ELR (cell line): Measurements from ENCODE around the gene TMEM82.
A peak's percentile ranks its signal among the peaks of the same experiment; 100 is the strongest.

Experiments used
- DNase-seq: peaks from one replicate; pipeline ENCODE4 v3.0.0-alpha.2; 2015; ENCODE audit warnings: low read depth

Gene TMEM82

DNA sequence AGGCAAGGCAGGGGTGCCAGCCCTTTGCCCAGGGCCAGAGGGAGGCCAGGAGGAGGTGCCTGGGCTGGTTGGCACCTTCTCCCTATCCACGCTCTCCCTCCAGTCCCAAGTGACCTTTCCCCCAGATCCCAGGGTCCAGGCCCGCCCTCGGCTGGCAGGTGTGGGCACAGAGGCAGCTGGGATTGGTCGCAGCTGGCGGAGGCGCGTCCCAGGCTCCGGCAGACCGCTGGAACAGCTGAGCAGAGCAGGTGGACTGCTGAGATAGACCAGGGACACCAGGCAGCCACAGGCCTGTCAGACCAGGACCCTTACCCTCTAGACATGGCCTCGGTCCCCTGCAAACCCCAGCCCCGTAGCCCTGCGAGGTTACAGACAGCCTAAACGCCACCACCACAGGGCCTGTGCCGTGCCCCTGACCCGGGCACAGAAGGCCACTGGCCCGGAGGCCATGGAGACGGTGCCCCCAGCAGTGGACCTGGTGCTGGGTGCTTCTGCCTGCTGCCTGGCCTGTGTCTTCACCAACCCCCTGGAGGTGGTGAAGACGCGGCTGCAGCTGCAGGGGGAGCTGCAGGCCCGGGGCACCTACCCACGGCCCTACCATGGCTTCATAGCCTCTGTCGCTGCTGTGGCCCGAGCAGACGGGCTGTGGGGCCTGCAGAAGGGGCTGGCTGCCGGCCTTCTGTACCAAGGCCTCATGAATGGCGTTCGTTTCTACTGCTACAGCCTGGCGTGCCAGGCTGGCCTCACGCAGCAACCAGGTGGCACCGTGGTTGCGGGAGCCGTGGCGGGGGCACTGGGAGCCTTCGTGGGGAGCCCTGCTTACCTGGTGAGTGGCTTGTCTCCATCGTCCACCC is 6.0 kb upstream of the TMEM82 start, which contains the start of gene SLC25A34:
Gene SLC25A34 (plus strand): TSS at position 221 of the 854 bp plus-strand sequence. CDS start 228 bp downstream, at position 449.
- no peak for DNase-seq

DNA sequence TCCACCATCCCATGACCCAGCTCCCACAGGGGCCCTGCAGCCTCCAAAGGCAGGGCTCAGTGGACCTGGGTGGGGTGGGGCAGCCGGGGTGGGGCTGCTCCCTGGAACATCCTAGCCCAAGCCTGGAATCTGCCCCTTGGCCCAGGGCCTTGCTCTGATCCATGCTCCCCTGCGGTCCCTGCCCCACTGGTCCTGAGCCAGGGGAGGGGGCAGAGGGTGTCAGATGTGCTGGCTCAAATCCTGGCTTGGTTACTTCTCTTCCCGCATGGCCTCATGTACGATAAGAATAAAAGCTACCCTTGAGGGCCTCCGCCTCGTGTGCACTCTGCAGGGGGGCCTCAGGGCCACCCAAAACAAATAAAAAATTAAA is 5.4 kb upstream of the TMEM82 start:
- DNase-seq, result no peak

DNA sequence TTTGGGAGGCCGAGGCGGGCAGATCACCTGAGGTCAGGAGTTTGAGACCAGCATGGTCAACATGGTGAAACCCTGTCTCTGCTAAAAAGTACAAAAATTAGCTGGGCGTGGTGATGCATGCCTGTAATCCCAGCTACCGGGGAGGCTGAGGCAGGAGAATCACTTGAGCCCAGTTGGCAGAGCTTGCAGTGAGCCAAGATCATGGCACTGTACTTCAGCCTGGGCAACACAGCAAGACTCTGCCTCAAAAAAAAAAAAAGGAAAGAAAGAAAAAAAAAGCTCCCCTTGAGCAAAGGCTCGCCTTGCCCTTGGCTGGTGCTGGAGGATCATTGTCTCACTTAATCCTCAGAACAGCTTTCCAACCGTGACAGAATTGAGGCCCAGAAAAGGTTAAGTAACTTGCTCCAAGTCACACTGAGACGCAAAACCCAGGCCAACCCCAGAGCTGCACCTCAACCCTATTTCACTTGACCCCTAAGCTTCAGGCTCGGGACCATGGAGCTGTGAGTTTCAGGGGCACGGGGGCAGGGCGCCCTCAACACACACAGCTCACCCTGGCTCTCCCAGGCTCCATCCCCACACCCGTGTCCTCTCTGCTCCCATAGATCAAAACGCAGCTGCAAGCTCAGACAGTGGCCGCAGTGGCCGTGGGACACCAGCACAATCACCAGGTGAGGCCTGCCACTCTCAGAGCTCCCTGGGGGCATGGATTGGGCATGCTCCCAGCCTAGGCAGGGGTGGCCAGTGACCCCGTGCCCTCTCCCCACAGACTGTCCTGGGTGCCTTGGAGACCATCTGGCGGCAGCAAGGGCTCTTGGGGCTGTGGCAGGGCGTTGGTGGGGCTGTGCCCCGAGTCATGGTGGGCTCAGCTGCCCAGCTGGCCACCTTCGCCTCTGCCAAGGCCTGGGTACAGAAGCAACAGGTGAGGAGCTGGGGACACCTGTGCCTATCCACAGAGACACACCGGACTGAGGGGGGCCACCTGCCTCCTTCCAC is 4.7 kb upstream of the TMEM82 start:
- DNase-seq, result no peak

DNA sequence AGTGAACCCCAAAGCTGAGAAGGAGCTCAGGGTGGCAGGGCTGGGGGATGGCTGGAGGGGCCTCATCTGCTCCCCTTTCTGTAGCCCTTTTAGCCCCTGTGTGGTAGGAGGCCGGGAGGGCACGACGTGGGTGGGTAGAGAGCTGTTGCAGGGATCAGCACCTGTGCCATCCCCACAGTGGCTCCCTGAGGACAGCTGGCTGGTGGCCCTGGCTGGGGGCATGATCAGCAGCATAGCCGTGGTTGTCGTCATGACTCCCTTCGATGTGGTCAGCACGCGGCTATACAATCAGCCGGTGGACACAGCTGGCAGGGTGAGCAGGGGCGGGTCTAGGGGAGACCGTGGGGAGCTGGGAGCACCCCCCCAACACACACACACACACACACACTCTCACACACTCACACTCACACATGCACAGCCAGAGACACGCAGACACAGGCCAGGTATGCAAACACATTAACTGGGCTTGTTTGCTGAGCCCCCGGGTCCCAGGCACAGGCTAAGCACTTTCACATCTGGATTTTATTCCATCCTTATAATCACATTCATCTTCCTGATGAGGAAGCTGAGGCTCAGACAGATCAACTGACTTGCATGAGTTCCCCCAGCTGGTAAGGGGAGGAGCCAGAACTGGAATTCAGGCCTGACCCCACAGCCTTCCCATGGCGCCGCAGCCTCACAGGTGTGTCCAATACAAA is 3.7 kb upstream of the TMEM82 start:
- no peak for DNase-seq

DNA sequence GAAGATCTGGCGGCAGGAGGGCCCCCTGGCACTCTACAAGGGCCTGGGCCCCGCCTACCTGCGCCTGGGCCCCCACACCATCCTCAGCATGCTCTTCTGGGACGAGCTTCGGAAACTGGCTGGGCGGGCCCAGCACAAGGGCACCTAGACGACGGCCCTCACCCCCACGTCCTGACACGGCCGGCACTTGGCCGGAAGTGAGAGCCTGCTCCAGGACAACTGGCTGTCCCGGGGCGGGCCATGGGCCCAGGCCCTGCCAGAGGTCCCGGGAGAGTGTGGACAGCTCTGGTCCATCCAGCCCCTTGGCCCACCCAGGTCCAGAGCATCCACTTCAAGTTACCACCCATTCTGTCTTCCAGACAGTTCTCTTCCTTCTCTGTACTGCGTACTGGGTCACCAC is 3.0 kb upstream of the TMEM82 start:
- DNase-seq, result no peak

DNA sequence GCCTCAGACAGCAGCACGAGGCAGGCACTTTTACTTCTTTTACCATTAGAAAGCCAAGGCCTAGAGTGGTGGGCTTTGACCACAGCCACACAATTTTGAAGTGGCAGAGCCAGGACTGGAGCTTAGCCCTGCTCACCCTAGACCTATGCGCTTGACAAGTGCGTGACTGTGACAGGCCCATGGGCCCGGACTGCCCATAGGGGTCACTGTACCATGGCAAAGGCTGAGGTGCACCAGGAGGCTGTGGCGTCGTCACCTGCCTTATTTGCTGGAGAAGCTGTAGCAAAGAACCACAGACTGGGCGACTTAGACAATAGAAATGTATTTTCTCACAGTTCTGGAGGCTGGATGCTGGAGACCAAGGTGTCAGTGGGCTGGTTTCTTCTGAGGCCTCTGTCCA is 2.6 kb upstream of the TMEM82 start:
- no peak for DNase-seq

DNA sequence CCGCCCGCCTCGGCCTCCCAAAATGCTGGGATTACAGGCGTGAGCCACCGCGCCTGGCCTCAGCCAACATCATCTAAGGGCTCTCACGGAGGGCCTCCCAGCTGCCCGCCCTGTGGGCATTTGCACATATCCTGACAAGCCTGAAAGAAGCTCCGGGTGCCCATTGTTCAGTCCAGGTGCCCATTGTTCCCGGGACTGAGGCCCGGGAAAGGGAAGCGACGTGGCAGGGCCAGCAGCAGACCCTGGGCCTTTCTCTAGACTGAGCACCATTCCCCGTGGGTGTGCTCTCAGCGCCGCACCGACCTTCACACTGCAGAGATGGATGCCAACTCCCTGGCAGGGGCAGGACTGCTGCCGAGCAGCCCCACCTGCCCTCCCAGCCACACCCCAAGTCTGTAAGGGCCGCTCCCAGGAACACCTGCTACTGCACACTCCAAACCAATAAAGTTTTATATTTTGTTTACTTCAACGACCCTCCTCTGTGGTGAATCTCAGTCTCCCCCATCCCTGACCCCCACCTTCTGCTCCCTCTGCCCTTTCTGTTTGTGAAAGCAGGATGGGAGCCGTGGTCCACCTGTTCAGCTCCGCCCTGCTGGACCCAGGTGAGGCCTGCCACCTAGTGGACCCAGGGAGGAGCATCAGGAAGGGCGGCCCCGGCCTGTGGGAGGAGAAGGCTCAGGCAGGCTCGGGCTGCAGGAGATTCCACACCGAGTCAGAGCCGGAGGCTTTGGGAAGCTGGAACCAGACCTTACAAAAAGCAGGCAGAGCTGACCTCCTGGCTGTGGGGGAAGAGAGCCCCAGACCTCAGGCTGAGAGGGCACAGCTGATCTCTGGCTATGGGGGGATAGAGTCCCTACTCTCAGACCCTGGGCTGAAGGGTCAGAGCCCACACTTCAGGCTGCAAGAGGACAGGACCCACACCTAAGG is 1.1 kb upstream of the TMEM82 start:
- DNase-seq, result peak; percentile 79

DNA sequence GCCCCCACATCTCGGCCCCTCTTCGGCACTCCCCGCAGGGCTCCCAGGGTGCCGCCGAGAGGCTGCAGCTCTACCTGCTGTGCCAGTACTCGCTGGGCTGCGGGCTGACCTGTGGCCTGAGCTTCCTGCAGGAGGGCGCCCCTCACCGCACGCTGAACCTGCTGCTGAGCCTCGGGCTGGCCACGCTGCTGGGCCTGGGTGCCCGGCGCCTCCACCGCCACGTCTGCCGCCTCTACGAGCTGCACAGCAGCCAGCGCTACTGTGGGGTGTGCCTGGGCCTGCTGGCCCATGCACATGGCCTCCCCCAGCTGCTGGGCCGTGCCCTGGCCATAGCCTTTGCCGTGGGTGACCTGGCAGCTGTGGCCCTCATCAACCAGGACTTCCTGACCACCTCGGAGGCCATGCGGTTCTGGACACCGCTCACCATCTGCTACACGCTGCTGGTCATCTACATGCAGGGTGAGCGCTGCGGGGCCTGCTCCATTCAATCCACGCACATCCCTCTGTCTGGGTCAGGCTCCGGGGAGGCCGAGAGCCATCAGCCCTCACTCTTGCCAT is 1.9 kb downstream of the TMEM82 start:
- no peak for DNase-seq

DNA sequence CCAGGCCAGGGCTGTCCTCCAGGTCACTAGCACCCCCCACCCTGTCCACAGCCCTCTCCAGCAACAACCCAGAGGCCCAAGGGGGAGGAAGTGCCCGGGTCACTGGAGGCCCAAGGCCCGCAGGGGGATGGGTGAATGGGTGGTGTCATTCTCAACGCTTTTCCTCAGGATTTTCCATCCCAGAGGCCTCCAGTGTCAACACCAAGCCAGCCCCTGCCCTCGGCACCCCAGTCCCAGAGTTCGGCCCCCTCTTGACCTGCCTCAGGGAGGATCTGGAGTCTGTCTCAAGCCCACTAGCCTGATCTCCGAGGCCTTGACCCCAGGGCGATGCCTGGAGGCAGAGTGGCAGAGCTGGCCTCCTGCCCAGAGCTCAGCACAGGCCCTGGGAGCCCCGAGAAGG is 5.1 kb downstream of the TMEM82 start:
- DNase-seq, result no peak

DNA sequence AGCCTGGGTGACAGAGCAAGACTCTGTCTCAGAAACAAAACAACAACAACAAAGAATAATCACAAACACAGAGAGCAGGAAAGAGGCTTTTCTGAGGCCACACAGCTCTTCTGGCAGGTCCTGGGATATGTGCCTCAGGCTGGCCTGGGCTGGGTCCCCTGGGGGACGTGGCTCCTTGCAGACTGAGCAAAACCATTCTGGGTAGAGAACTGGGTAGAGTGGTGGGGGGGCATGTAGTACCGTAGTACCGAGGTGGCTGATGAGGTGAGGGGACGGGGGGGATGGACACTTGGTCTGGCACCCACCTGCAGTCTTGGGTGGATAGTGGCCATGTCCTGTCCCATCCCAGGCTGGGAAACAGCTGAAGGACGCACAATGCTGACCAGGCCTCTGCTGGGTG is 6.0 kb downstream of the TMEM82 start:
- DNase-seq, result no peak

DNA sequence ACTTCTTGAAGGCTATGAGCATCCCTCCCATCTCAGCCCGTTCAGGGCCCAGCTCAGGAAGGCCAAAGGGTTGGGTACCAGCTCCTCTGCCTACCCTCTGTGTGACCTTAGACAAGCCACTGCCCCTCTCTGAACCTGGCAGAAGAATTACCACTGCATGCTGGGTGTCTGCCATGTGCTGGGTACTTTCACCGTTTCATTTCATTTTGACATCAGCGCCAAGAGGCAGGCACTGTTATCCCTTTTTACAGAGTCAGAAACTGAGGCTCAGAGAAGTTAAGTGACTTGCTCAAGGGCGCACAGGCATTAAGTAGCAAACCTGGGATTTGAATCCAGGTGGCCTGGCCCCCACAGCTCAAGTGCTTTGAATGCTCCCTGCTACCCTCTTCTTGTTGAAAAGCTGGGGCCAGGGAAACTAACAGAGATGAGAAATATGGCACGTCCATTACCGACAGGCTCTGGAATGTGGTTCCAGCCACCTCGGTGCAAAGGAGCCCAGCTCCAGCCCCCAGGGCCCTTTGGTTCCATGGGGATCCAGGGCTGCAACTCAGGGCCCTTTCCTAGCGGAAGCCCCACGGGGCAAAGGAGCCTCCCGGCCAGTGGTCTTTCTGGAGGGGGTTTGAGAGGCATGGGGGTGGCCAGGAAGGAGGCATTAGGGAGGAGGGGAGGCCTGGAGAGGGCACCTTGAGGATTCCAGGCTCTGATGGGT is 6.5 kb downstream of the TMEM82 start:
- no peak for DNase-seq

DNA sequence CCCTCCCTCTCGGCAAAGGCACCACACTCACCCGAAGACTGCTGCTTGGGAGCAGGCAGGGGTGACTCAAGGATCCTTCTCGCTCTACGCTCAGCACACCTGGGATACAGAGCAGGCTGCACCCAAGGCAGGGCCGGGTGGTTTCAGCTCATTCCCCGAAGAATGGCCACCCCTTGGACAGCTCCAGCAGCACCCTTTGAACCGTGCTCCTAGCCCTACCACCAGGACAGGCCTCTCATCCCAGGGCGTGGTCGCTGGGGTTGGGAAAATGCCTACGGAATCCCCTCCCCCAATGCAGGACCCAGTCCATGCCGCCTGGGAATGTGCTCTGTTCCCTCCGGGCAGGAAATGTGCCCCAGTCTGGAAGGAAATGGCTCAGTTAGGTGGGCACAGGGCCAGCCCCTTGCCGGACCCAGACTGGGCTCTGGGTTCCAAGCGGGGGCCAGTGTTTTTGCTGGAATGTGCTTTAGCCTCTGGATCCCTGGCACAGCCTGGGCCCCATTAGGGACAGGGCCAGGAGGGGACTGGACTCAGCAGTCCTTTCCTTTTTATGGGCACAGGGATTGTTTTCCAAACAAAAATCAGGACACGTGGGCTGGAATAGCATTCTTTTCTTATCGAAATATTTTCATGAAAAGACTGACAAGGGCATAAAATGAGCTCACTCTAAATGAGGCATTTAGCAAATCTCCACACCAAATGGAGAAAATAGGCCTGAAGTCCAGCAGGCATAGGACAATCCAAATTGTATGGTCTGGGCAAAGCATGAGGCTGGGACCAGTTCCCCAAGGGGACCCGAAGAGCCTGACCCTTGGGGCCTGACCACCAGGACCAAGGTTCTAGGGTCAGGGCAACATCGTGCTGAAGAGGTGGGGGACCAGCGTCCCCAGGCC is 7.3 kb downstream of the TMEM82 start:
- DNase-seq, result peak; percentile 55

DNA sequence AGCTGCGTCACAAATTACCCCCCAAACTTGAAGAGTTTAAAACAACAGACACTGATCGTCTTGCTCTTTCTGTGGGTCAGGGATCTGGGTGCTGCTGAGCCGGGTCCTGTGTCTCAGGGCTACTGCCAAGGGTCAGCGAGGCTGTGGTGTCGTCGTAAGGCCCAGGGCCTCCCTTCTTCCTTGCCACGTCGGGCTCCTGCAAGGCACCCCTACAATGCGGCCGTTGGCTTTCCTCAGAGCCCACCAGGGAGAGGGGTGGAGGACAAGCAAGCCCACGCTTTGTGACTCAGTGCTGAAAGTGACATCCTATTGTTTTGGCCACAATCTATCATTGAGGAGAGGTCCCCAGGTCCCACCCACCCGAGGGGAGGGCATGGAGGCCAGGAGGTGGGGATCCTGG is 8.6 kb downstream of the TMEM82 start:
- DNase-seq, result no peak

DNA sequence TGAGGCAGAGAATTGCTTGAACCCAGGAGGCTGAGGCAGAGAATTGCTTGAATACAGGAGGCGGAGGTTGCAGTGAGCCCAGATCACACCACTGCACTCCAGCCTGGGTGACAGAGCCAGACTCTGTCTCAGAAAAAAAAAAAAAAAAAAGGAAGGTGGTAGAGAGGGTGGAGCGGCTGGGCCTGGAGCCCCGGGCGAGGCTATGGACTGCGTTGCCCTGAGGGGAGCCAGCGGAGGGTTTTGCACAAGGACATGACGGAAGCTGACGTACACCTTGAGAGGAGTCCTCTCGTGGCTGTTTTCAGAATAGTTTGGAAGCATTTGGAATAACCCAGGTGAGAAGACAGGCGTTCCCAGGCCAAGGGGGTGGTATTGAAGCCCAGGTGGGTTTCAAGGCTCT is 9.4 kb downstream of the TMEM82 start:
- no peak for DNase-seq

DNA sequence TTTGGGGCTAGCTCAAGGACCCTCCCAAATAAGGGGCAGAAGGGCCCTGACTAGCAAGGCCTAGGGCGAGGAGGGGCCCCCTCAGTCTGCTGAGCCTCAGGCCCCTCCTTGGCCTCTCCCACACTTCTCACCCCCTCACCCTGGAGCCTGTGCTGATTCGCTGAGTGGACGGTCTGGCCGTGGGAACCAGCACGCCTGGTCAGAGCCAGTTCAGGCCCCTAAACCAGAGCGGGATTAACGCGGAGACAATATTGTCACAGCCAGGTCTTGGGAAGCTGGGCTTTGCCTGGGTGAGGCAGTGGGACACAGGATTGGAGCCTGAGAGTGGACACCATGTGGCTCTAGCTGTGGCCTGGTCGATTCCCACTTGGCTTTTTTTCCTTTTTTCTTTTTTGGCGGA is 11.5 kb downstream of the TMEM82 start:
- no peak for DNase-seq

DNA sequence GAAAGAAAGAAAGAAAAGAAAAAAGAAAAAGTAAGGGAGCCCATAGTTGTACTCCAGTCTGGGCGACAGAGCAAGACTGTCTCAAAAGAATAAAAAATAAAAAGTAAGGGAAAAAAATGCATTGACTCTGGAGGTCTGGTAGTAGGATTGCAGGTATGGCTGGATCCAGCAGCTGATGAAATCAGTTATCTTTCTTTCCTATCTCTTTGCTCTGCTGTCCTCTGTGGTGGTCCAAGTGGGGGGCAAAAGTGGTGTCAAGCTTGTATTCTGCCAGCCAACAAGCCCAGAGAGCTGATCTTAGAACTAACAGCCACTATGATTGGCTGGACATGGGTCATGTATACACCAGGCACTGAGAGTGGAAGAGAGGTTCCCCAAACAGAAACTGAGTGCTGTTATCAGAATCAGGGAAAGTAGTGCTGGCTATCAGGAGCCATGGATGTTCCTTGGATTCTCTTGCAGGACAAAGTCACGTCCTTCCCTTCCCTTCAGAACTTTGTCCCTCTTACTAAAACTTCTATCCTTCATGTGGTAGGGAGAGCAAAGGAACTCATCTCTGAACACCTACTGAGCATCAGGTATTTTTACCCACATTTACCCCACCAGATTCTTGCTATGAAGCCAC is 12.8 kb downstream of the TMEM82 start:
- DNase-seq, result no peak

DNA sequence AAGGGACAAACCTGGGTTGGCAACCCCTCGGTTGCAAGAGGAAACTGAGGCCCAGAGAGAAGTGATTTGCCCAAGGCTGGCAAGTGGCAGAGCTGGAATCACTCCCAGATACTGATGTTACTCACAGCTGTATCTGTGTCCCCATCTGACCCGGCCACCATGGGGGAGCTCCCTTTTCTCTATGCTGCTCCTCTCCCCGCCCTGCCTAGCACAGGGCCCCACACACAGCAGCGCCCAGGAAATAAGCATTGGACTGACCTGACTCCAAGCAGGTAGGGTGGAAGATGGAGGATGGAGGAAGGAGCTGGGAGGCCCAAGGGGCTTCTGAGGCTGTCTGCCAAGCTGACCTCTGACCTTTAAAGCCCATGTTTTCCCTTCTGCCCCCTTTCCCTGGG is 13.3 kb downstream of the TMEM82 start:
- DNase-seq, result no peak

DNA sequence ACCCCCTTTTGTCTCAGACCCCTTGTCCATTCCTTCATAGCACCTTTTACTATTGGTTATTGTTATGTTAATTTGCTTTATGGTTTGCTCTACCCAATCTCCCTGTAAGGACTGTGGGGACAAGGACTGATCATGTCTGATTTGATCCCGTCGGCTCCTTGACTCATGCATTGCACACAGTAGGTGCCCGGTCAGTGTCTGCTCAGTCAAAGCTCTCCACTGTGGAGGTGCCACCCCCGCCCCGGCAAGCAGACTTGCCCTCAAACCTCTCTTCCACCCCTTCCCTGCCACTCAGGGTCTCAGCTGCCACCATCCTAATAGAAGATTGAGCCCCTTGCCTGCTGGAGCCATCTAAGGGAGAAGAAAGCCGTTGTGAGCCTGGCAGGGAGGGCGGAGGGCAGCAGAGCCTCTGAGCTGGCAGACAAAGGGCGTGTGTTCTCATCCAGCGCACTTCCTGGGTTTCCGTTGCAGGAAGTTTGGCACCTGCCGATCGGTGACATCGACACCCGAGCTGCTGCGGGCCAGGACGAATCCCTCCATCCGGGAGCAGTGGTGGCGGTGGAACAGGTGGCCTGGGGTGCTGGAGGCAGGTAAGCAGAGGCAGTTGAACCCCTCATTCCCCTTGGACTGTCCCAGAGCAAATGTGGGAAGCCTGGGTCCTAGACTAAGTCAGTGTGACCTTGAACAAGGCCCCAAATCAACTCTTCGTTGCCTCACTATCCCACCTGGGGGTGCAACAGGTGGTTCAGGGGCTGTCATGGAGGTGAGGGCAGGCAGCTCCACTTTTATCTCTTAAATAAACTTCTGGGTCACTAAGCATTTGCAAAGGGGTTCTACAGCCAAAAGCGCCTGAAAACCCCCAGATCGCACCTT is 14.1 kb downstream of the TMEM82 start:
- no peak for DNase-seq
